Activated naive CD4-positive, alpha-beta T cell treated with anti-CD3 and anti-CD28 coated beads, Interleukin-2, amount 50 U/mL, for 24 hours (primary cell): ENCODE measurements around the gene ZNHIT2.

Experiments
- H3K27ac Mint-ChIP-seq: one replicate; pipeline ENCODE4 v1.8.0; 2021; ENCODE audit warnings: mild to moderate bottlenecking, mixed read lengths
- H3K27me3 Mint-ChIP-seq: one replicate; pipeline ENCODE4 v1.8.0; 2021; ENCODE audit warnings: mixed read lengths
- H3K36me3 Mint-ChIP-seq: one replicate; pipeline ENCODE4 v1.8.0; 2021; ENCODE audit warnings: mixed read lengths
- H3K4me1 Mint-ChIP-seq: one replicate; pipeline ENCODE4 v1.8.0; 2021; ENCODE audit warnings: mixed read lengths
- H3K4me3 Mint-ChIP-seq: one replicate; pipeline ENCODE4 v1.8.0; 2021; ENCODE audit warnings: mild to moderate bottlenecking, mixed read lengths
- H3K9me3 Mint-ChIP-seq: one replicate; pipeline ENCODE4 v1.8.0; 2021; ENCODE audit warnings: mixed read lengths

ZNHIT2 gene

GRCh38 chr11:65141896-65142494 is 24.5 kb upstream of the ZNHIT2 start:
- H3K27me3 Mint-ChIP-seq = no peaks in the 10 kb centered on the region
- H3K4me1 Mint-ChIP-seq = peaks cover 4% of the 10 kb centered on the region
- H3K36me3 Mint-ChIP-seq = no peaks in the 10 kb centered on the region
- no peak overlapping the region for H3K27ac Mint-ChIP-seq
- no peaks in the 10 kb centered on the region for H3K9me3 Mint-ChIP-seq
- H3K4me3 Mint-ChIP-seq = no peak overlapping the region

- H3K4me3 Mint-ChIP-seq = peak overlapping the region; percentile 89
- H3K9me3 Mint-ChIP-seq = no peaks in the 10 kb centered on the region
- H3K27ac Mint-ChIP-seq = peak overlapping the region; percentile 99
- H3K36me3 Mint-ChIP-seq = peaks cover 2% of the 10 kb centered on the region
- H3K4me1 Mint-ChIP-seq = peaks cover 29% of the 10 kb centered on the region
- H3K27me3 Mint-ChIP-seq = no peaks in the 10 kb centered on the region
Measured at GRCh38 chr11:65136515-65137096, 19.1 kb upstream of the ZNHIT2 start.

- Mint-ChIP-seq H3K27ac (peak overlapping the region; percentile 99), H3K36me3 (peaks cover 4% of the 10 kb centered on the region), H3K4me3 (peak overlapping the region; percentile 99), H3K9me3 (no peaks in the 10 kb centered on the region), H3K4me1 (peaks cover 29% of the 10 kb centered on the region), H3K27me3 (no peaks in the 10 kb centered on the region)
Measured at GRCh38 chr11:65135633-65136145, 18.2 kb upstream of the ZNHIT2 start.

GRCh38 chr11:65134952-65135632 is 17.6 kb upstream of the ZNHIT2 start:
- no peaks in the 10 kb centered on the region for H3K27me3 Mint-ChIP-seq
- H3K4me3 Mint-ChIP-seq = peak overlapping the region; percentile 99
- peaks cover 29% of the 10 kb centered on the region for H3K4me1 Mint-ChIP-seq
- H3K9me3 Mint-ChIP-seq = no peaks in the 10 kb centered on the region
- peaks cover 4% of the 10 kb centered on the region for H3K36me3 Mint-ChIP-seq
- H3K27ac Mint-ChIP-seq = peak overlapping the region; percentile 99

GRCh38 chr11:65134240-65134951 is 16.9 kb upstream of the ZNHIT2 start, which contains the start of gene SYVN1:
TSS of gene SYVN1 (minus strand) at chr11:65134519. CDS start at chr11:65133601, 918 bp downstream.
- peaks cover 29% of the 10 kb centered on the region for H3K4me1 Mint-ChIP-seq
- H3K27me3 Mint-ChIP-seq = no peaks in the 10 kb centered on the region
- H3K36me3 Mint-ChIP-seq = peaks cover 4% of the 10 kb centered on the region

GRCh38 chr11:65133724-65134123 is 16.2 kb upstream of the ZNHIT2 start:
- Mint-ChIP-seq H3K36me3 (peaks cover 4% of the 10 kb centered on the region), H3K27me3 (no peaks in the 10 kb centered on the region), H3K4me1 (peaks cover 29% of the 10 kb centered on the region), H3K9me3 (no peaks in the 10 kb centered on the region), H3K27ac (peak overlapping the region; percentile 99), H3K4me3 (peak overlapping the region; percentile 99)

More at GRCh38 chr11:65134240-65134951, 16.9 kb upstream of the ZNHIT2 start, which contains the start of gene SYVN1:
- Mint-ChIP-seq H3K4me3 (peak within 1 kb of the TSS; percentile 99), H3K27ac (peak within 1 kb of the TSS; percentile 99), H3K9me3 (no peaks in the 10 kb centered on the region)

- Mint-ChIP-seq H3K27ac (peak overlapping the region; percentile 99), H3K27me3 (no peaks in the 10 kb centered on the region), H3K9me3 (no peaks in the 10 kb centered on the region), H3K36me3 (peaks cover 4% of the 10 kb centered on the region), H3K4me3 (peak overlapping the region; percentile 99), H3K4me1 (peaks cover 29% of the 10 kb centered on the region)
Measured at GRCh38 chr11:65132988-65133700, 15.6 kb upstream of the ZNHIT2 start.

GRCh38 chr11:65132238-65132987 is 14.9 kb upstream of the ZNHIT2 start:
- Mint-ChIP-seq H3K9me3 (no peaks in the 10 kb centered on the region), H3K4me1 (peaks cover 26% of the 10 kb centered on the region), H3K4me3 (peak overlapping the region; percentile 99), H3K36me3 (peaks cover 4% of the 10 kb centered on the region), H3K27me3 (no peaks in the 10 kb centered on the region), H3K27ac (peak overlapping the region; percentile 23)

GRCh38 chr11:65131895-65132237 is 14.4 kb upstream of the ZNHIT2 start:
- no peaks in the 10 kb centered on the region for H3K27me3 Mint-ChIP-seq
- H3K27ac Mint-ChIP-seq = no peak overlapping the region
- H3K9me3 Mint-ChIP-seq = no peaks in the 10 kb centered on the region
- H3K4me1 Mint-ChIP-seq = peaks cover 24% of the 10 kb centered on the region
- H3K4me3 Mint-ChIP-seq = no peak overlapping the region
- peaks cover 6% of the 10 kb centered on the region for H3K36me3 Mint-ChIP-seq

GRCh38 chr11:65131417-65131776 is 13.9 kb upstream of the ZNHIT2 start:
- Mint-ChIP-seq H3K36me3 (peaks cover 7% of the 10 kb centered on the region), H3K27me3 (no peaks in the 10 kb centered on the region), H3K27ac (peak overlapping the region; percentile 19), H3K4me3 (no peak overlapping the region), H3K4me1 (peaks cover 20% of the 10 kb centered on the region), H3K9me3 (no peaks in the 10 kb centered on the region)

- Mint-ChIP-seq H3K27ac (peak overlapping the region; percentile 19), H3K4me3 (no peak overlapping the region), H3K27me3 (no peaks in the 10 kb centered on the region), H3K9me3 (no peaks in the 10 kb centered on the region), H3K36me3 (peaks cover 5% of the 10 kb centered on the region), H3K4me1 (peaks cover 15% of the 10 kb centered on the region)
Measured at GRCh38 chr11:65130631-65131416, 13.3 kb upstream of the ZNHIT2 start.

GRCh38 chr11:65129649-65130441 is 12.3 kb upstream of the ZNHIT2 start:
- Mint-ChIP-seq H3K9me3 (no peaks in the 10 kb centered on the region), H3K4me3 (no peak overlapping the region), H3K36me3 (peaks cover 5% of the 10 kb centered on the region), H3K4me1 (peaks cover 13% of the 10 kb centered on the region), H3K27ac (no peak overlapping the region), H3K27me3 (no peaks in the 10 kb centered on the region)
